Kidney (tissue), 14 donors: ENCODE data around the gene REEP1. TPM values are rescaled to one million over a fixed set of nuclear protein-coding genes. Genes with fewer than 3 reads are reported as not detected.

Source experiments
- DNase-seq, 5 donors: peaks; one replicate each; pipeline ENCODE4 v3.0.0-alpha.2; 2013 to 2020
- FAIRE-seq: peaks from 2 replicates; lab custom pipeline; 2012; peaks lifted over from hg19 to GRCh38; lab: Jason Lieb, UNC
- H3K27ac ChIP-seq, 2 donors: one replicate each; pipeline ENCODE4 v1.7.0; 2013; ENCODE audit warnings: low read depth in 2 of 2, low read length in 2 of 2, inconsistent platforms in 1 of 2
- H3K27me3 ChIP-seq: one replicate; pipeline ENCODE4 v1.7.1; 2013; ENCODE audit warnings: low read length, inconsistent platforms; ENCODE audit not compliant: control insufficient read depth, insufficient read depth
- H3K36me3 ChIP-seq, 3 donors: one replicate each; pipeline versions ENCODE4 v1.7.0 to v1.7.1; 2013; ENCODE audit warnings: low read length in 3 of 3, control low read depth in 1 of 3, inconsistent platforms in 1 of 3; ENCODE audit not compliant: insufficient read depth in 3 of 3, control insufficient read depth in 2 of 3
- H3K4me1 ChIP-seq, 3 donors: one replicate each; pipeline versions ENCODE4 v1.7.0 to v1.7.1; 2013; ENCODE audit warnings: low read length in 3 of 3, inconsistent platforms in 1 of 3, low read depth in 1 of 3; ENCODE audit not compliant: control insufficient read depth in 2 of 3, insufficient read depth in 2 of 3
- H3K4me3 ChIP-seq, 3 donors: one replicate each; pipeline versions ENCODE4 v1.7.0 to v1.8.1; 2013; ENCODE audit warnings: low read length in 3 of 3, control low read depth in 1 of 3, inconsistent platforms in 1 of 3
- H3K9ac ChIP-seq, 3 donors: one replicate each; pipeline versions ENCODE4 v1.7.0 to v1.7.1; 2013; ENCODE audit warnings: low read length in 3 of 3, control low read depth in 1 of 3, inconsistent platforms in 1 of 3
- H3K9me3 ChIP-seq, 3 donors: one replicate each; pipeline versions ENCODE4 v1.7.0 to v1.7.1; 2013; ENCODE audit warnings: low read length in 3 of 3, control low read depth in 1 of 3, inconsistent platforms in 1 of 3; ENCODE audit not compliant: control insufficient read depth in 2 of 3, insufficient read depth in 1 of 3
- intact Hi-C: fragments of 100-400 bp; cut with DNase I; formaldehyde crosslinking; loops from one replicate; pipeline ENCODE4 v1.11.1; 2022
- polyA plus RNA-seq: library from polyadenylated mRNA; stranded (reverse); fragments of 350-450 nt; fragmentation: Illumina TruSeq; extraction: RNeasy Lipid Tissue Mini Kit (QIAGEN cat#74804); gene quantifications from one replicate; pipeline ENCODE4 v1.2.3, GENCODE V29; 2014; ENCODE audit warnings: low read depth, low replicate concordance; ENCODE audit not compliant: insufficient read depth
- total RNA-seq: library from RNA; stranded (reverse); fragmentation: NEBNext Ultra II Directional; extraction: Animal tissue kit (Norgen Biotek cat#: 25700); gene quantifications from one replicate; pipeline ENCODE4 v1.2.1, GENCODE V29; 2021
- TF ChIP-seq, protein P1 (sequence below): IDR thresholded peaks from 3 replicates; pipeline ENCODE4 v1.5.1; 2012; ENCODE audit warnings: mild to moderate bottlenecking, moderate library complexity, borderline replicate concordance; ENCODE audit not compliant: insufficient read depth; ENCODE audit errors: extremely low read depth
- donor health status: control.
- donor health status: control.
- donor health status: control.
- donor health status: control.
- donor health status: control.
- donor health status: DM: yes; HTN: yes; CAD: no.
- donor health status: Normal renal cell carcinoma (clear cell type).

The REEP1 gene
- total and polyA plus RNA-seq, 2 donors from 2014 or later, result 3.3 to 4.3 TPM

DNA sequence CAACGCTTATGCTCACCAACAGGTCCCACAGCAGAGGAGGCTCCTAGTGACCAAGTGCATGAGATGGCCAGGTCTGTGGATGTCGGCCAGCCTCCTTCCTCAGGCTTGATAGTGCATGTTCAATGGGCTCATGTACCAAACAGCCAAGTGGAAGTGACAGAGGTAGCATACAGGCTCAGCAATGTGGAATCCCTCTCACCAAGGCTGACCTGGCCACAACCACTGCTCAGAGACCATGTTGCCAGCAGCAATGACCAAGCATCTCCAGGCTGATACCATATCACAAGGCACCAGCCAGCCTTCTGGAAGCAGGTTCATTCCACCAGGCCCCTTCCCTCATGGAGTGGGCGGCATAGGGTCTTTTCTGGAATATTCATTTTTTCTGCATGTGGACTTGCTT is 61.5 kb downstream of the REEP1 start:
- peaks cover 0 to 10% (median 0%) of the 10 kb centered on the region in 3 donors for H3K9me3 ChIP-seq
- no peaks in the 10 kb centered on the region for H3K36me3 ChIP-seq
- intact Hi-C loops, result no loop called here
- H3K4me3 ChIP-seq, result no peak overlapping the region
- TF ChIP-seq, protein P1, sequence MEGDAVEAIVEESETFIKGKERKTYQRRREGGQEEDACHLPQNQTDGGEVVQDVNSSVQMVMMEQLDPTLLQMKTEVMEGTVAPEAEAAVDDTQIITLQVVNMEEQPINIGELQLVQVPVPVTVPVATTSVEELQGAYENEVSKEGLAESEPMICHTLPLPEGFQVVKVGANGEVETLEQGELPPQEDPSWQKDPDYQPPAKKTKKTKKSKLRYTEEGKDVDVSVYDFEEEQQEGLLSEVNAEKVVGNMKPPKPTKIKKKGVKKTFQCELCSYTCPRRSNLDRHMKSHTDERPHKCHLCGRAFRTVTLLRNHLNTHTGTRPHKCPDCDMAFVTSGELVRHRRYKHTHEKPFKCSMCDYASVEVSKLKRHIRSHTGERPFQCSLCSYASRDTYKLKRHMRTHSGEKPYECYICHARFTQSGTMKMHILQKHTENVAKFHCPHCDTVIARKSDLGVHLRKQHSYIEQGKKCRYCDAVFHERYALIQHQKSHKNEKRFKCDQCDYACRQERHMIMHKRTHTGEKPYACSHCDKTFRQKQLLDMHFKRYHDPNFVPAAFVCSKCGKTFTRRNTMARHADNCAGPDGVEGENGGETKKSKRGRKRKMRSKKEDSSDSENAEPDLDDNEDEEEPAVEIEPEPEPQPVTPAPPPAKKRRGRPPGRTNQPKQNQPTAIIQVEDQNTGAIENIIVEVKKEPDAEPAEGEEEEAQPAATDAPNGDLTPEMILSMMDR, result no peak
- no peaks in the 10 kb centered on the region for H3K4me1 ChIP-seq
- H3K27ac ChIP-seq, result no peak overlapping the region
- FAIRE-seq (no peak), DNase-seq (no peak)
- H3K9ac ChIP-seq, result no peak overlapping the region
- no peaks in the 10 kb centered on the region for H3K27me3 ChIP-seq

DNA sequence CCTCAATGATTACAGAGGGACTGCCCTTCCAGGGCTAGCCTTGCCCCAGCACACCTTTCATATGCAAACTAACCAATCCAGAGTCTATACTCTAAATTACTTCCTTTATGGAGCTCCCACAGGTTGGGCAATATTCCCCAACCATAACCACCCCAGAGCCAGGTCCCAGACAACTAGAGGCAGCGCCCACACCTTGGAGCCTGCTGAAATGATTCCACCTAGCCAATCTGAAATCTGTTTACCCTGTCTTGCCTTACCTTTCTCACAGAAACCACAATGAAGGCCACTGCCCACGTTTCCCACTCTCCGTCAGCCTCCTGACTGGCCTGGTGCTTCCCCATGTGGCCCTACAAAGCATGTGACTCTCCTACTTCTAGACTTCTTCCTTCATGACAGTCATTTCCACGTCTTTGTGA is 62.0 kb downstream of the REEP1 start:
- intact Hi-C loops, result no loop called here
- peak overlapping the region in 1 of 2 donors; percentile 9 for H3K27ac ChIP-seq

DNA sequence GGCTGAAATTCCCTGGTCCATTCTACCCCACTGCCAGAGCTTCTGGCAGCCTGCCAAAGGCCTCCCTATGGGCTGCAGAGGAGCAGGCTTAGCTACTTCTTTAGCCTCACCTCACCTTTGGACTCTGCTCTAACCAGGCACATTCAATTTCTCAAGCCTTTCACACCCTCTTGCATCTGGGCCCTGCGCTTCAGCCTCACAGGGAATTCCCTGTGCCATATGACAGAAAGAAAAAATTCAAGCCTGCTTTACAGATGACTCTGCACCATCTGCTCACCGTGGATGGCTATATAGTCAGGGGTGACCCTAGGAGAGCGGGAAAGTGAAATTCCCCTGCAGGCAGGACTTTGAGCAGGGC is 62.5 kb downstream of the REEP1 start:
- DNase-seq (peak in 2 of 5 donors; percentile 36 to 58), FAIRE-seq (no peak)
- no peaks in the 10 kb centered on the region for H3K27me3 ChIP-seq
- TF ChIP-seq, protein P1, result no peak
- H3K4me1 ChIP-seq, result no peaks in the 10 kb centered on the region
- intact Hi-C loops, result no loop called here
- H3K9me3 ChIP-seq, result peaks cover 0 to 11% (median 0%) of the 10 kb centered on the region in 3 donors
- H3K9ac ChIP-seq, result no peak overlapping the region
- no peaks in the 10 kb centered on the region for H3K36me3 ChIP-seq
- H3K4me3 ChIP-seq, result no peak overlapping the region
- H3K27ac ChIP-seq, result peak overlapping the region in 1 of 2 donors; percentile 5

More for the DNA sequence above, 62.0 kb downstream of the REEP1 start:
- TF ChIP-seq, protein P1, result no peak
- H3K4me1 ChIP-seq, result no peaks in the 10 kb centered on the region
- DNase-seq (no peak), FAIRE-seq (no peak)
- H3K9ac ChIP-seq, result no peak overlapping the region
- no peaks in the 10 kb centered on the region for H3K27me3 ChIP-seq
- no peak overlapping the region for H3K4me3 ChIP-seq
- H3K36me3 ChIP-seq, result no peaks in the 10 kb centered on the region
- peaks cover 0 to 11% (median 0%) of the 10 kb centered on the region in 3 donors for H3K9me3 ChIP-seq
